Tibial nerve (tissue), 4 donors: ENCODE measurements around the gene LIN52. TPM values are rescaled to one million over a fixed set of nuclear protein-coding genes. Genes with fewer than 3 reads are reported as not detected.
A peak's percentile ranks its signal among the peaks of the same experiment; 100 is the strongest.

Experiments
- DNase-seq, 2 donors: peaks; one replicate each; pipeline ENCODE4 v3.0.0-alpha.2; 2019; ENCODE audit warnings: low spot score in 2 of 2
- H3K27ac ChIP-seq, 4 donors: fragments of 200-600 bp; sonication (generic) in 3 of 4; one replicate each; pipeline ENCODE4 v1.5.1; 2017 to 2019; ENCODE audit warnings: mild to moderate bottlenecking in 1 of 4
- H3K27me3 ChIP-seq, 2 donors: fragments of 200-600 bp; sonication (generic) in 1 of 2; one replicate each; pipeline versions ENCODE4 v1.5.1 to v1.6.0; 2017 to 2019
- H3K36me3 ChIP-seq, 3 donors: fragments of 200-600 bp; sonication (generic); one replicate each; pipeline ENCODE4 v1.5.1; 2018 to 2019
- H3K4me1 ChIP-seq, 4 donors: fragments of 200-600 bp; sonication (generic) in 3 of 4; one replicate each; pipeline ENCODE4 v1.5.1; 2017 to 2019
- H3K4me3 ChIP-seq, 4 donors: fragments of 200-600 bp; sonication (generic) in 3 of 4; one replicate each; pipeline ENCODE4 v1.5.1; 2017 to 2019; ENCODE audit warnings: mild to moderate bottlenecking in 1 of 4, moderate library complexity in 1 of 4
- H3K9me3 ChIP-seq, 4 donors: fragments of 200-600 bp; sonication (generic) in 3 of 4; one replicate each; pipeline ENCODE4 v1.5.1; 2017 to 2019
- EP300 ChIP-seq, 2 donors: sonication (generic); formaldehyde crosslinking; IDR thresholded peaks; one replicate each; pipeline ENCODE4 v1.6.1; 2017; ENCODE audit warnings: antibody characterized with exemption in 2 of 2, mild to moderate bottlenecking in 1 of 2
- POLR2A ChIP-seq, 2 donors: fragments of 450-650 bp; IDR thresholded peaks; one replicate each; pipeline ENCODE4 v1.6.1; 2017; ENCODE audit warnings: antibody characterized with exemption in 2 of 2, mild to moderate bottlenecking in 2 of 2, moderate library complexity in 2 of 2
- WGBS, 2 donors: methylation state at CpG; one replicate each; pipeline ENCODE4 v1.1.5; 2018; 5-methylcytosine and 5-hydroxymethylcytosine counted together
- total RNA-seq, 4 donors: library from RNA; depleted of rRNA; stranded (reverse); fragments of >200 nt; gene quantifications; one replicate each; pipeline ENCODE4 v1.1.0, GENCODE V29; 2016
- TF ChIP-seq, protein P1 (sequence below), 5 experiments: fragments of 200-600 bp in 3 of 5; fragments of 450-650 bp in 2 of 5; sonication (generic) in 3 of 5; IDR thresholded peaks; one replicate each; pipeline ENCODE4 v1.5.1; 2016 to 2019; ENCODE audit warnings: antibody characterized with exemption in 5 of 5, mild to moderate bottlenecking in 3 of 5, moderate library complexity in 2 of 5

The LIN52 gene, protein sequence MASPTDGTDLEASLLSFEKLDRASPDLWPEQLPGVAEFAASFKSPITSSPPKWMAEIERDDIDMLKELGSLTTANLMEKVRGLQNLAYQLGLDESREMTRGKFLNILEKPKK
- 10 to 100 TPM; 10.2 to 15.7 (median 12.7) TPM for total RNA-seq

DNA sequence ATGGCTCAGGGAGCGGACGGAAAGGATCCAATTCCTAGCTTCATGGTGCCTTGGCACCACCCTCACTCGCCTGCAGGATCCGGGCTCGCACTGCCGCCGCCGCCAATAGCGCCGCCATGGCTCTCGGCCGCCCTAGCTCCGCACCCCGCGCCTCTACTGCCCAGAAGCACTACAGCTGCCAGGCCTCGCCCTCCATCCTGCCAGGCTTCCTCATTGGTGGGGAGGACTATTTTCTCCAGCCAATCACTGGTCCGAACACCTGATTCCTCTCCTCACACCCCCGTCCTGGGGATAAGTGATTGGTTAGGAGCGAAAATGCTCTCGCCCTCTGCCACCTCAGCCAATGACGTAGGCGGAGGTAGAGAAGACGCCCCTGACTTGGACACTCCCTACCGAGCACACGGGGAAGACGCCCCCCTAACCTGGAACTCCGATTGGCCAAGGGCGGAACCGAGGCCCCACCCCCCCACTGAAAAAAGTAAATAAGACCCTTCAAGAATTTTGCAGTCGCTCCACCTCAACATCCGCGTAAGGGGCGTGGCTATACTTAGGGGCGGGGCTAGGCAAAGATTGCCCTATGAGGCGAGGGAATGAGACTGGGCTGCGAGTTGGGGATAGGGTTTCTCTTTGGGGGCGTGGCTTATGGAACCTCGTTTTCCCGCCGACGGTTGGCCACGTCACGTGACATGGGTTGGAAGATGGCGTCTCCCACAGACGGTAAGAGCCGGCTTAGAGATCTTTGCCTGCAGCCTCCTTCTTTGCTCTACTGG, at the start of gene LIN52, which contains the start of gene ALDH6A1:
LIN52 (plus strand) TSS at position 680 of the 770 bp plus-strand sequence; CDS start at position 699, 19 bp downstream.
ALDH6A1 (minus strand) TSS at position 177 of the 770 bp plus-strand sequence; CDS start at position 118, 59 bp downstream.
- H3K36me3 ChIP-seq = no peaks in the 10 kb centered on the region
- WGBS, 2 donors = 0 to 1% methylated on average over 34 to 44 of the region's 46 CpGs
- peak; percentile 100 for DNase-seq
- H3K4me3 ChIP-seq = peak within 1 kb of the TSS; percentile 77 to 98 (median 83)
- peak within 1 kb of the TSS; percentile 95 to 100 (median 98) for H3K27ac ChIP-seq
- H3K9me3 ChIP-seq = no peaks in the 10 kb centered on the region
- no peaks in the 10 kb centered on the region for H3K27me3 ChIP-seq
- TF ChIP-seq EP300 (IDR thresholded peaks at IDR 0.05) (peak; percentile 96 to 99), POLR2A (IDR thresholded peaks at IDR 0.05) (peak; percentile 98 to 99)
- TF ChIP-seq, protein P1, sequence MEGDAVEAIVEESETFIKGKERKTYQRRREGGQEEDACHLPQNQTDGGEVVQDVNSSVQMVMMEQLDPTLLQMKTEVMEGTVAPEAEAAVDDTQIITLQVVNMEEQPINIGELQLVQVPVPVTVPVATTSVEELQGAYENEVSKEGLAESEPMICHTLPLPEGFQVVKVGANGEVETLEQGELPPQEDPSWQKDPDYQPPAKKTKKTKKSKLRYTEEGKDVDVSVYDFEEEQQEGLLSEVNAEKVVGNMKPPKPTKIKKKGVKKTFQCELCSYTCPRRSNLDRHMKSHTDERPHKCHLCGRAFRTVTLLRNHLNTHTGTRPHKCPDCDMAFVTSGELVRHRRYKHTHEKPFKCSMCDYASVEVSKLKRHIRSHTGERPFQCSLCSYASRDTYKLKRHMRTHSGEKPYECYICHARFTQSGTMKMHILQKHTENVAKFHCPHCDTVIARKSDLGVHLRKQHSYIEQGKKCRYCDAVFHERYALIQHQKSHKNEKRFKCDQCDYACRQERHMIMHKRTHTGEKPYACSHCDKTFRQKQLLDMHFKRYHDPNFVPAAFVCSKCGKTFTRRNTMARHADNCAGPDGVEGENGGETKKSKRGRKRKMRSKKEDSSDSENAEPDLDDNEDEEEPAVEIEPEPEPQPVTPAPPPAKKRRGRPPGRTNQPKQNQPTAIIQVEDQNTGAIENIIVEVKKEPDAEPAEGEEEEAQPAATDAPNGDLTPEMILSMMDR (IDR thresholded peaks at IDR 0.05) = peak in 2 of 5 experiments; percentile 52 to 59
- H3K4me1 ChIP-seq = peaks cover 0 to 47% (median 19%) of the 10 kb centered on the region in 4 donors

DNA sequence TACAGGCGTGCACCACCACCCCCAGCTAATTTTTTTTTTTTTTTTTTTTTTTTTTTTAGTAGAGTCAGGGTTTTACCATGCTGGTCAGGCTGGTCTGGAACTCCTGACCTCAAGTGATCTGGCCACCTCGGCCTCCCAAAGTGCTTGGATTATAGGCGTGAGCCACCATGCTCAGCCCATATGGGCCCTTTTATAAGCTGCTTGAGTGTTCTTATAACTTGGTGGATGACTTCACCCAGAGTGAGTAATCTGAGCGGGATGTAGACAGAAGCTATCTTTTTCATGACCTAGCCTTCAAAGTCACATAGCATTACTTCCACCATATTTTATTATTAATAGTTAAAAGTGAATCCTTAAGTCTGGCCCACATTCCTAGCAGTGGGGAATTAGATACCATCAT, 49.2 kb upstream of the LIN52 start:
- H3K4me1 ChIP-seq = no peaks in the 10 kb centered on the region
- no peak for DNase-seq
- no peak overlapping the region for H3K27ac ChIP-seq
- no peak overlapping the region for H3K4me3 ChIP-seq
- TF ChIP-seq, protein P1 (IDR thresholded peaks at IDR 0.05) = no peak
- no peak for TF ChIP-seq EP300 (IDR thresholded peaks at IDR 0.05)
- no peak for TF ChIP-seq POLR2A (IDR thresholded peaks at IDR 0.05)
- H3K9me3 ChIP-seq = no peaks in the 10 kb centered on the region
- 82 to 96% methylated on average over 4 of the region's 4 CpGs for WGBS, 2 donors
- H3K36me3 ChIP-seq = peaks cover 0 to 41% (median 0%) of the 10 kb centered on the region in 3 donors
- no peaks in the 10 kb centered on the region for H3K27me3 ChIP-seq

DNA sequence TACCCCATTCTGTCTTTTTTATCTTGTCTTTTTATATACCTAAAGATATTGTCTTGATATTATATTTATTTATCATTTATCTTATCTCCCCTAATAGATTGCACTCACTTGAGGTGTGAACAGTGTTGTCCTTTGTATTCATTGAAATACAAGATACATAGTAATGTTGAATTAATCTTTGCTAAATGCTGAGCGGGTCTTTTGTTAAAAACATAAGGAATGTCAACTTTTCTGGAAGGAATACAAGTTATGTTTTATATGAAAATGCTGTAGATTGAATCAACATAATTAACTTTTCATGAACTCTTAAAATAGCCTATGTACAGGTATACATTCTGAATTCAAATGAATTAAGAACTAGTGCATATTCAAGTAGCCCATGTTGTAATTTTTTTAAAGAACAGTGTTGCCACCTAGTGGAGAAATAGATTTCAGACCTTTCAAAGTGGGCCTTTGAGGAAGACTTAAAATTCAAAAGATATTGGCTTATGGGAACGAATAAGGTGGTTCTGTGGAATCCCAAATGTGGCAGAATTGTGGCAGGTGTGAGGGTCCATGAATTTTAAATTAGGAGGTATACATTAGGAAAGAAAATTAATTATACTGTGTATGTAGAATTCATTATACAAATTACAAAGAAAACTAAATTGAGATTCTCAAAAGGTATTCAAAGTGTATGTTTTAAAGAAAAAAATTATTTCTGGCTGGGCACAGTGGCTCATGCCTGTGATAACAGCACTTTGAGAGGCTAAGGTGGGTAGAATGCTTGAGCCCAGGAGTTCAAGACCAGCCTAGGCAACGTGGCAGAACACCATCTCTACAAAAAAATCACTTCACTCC, 46.5 kb upstream of the LIN52 start:
- no peaks in the 10 kb centered on the region for H3K27me3 ChIP-seq
- TF ChIP-seq POLR2A (IDR thresholded peaks at IDR 0.05) = no peak
- TF ChIP-seq, protein P1 (IDR thresholded peaks at IDR 0.05) = peak; percentile 50 to 66 (median 59)
- no peaks in the 10 kb centered on the region for H3K9me3 ChIP-seq
- H3K4me3 ChIP-seq = no peak overlapping the region
- H3K4me1 ChIP-seq = no peaks in the 10 kb centered on the region
- H3K36me3 ChIP-seq = peaks cover 0 to 49% (median 0%) of the 10 kb centered on the region in 3 donors
- H3K27ac ChIP-seq = no peak overlapping the region
- WGBS, 2 donors = 65 to 66% methylated on average over 3 of the region's 3 CpGs
- peak in 1 of 2 donors; percentile 20 for DNase-seq

DNA sequence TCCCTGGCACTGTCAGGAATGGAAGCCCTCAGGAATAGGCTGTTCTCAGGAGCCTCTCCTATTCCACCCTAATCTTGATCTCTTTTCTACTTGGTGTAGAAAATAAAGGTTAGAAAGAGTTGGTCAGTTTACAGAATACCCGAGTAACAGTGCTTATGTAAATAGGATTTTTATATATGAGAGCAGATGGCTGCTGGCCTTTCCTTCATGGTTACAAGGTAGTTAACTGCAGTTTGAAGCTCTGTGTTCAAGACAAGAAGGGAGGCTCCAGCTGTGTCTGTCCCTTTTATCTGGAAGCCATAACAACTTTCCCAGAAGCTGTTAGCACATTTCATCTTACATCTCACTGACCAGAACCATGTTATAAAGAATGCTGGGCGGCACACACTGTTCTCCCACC, 42.5 kb upstream of the LIN52 start:
- 53 to 81% methylated on average over 2 of the region's 2 CpGs for WGBS, 2 donors
- TF ChIP-seq POLR2A (IDR thresholded peaks at IDR 0.05) (no peak), EP300 (IDR thresholded peaks at IDR 0.05) (no peak)
- TF ChIP-seq, protein P1 (IDR thresholded peaks at IDR 0.05) = no peak
- no peak overlapping the region for H3K27ac ChIP-seq
- peaks cover 0 to 49% (median 0%) of the 10 kb centered on the region in 3 donors for H3K36me3 ChIP-seq
- no peaks in the 10 kb centered on the region for H3K27me3 ChIP-seq
- no peaks in the 10 kb centered on the region for H3K4me1 ChIP-seq
- no peaks in the 10 kb centered on the region for H3K9me3 ChIP-seq
- no peak overlapping the region for H3K4me3 ChIP-seq
- no peak for DNase-seq
